LNCaP clone FGC (cell line): Measurements from ENCODE around the gene GNAS.

Experiments used
- DNase-seq: peaks from one replicate; pipeline ENCODE4 v3.0.0-alpha.2; 2011; ENCODE audit warnings: low read depth
- H3K4me3 ChIP-seq: 2 replicates; pipeline ENCODE4 v1.5.1; 2011; ENCODE audit warnings: mild to moderate bottlenecking, low read depth, low read length, control low read depth
- TF ChIP-seq, protein P1 (sequence below): IDR thresholded peaks from 2 replicates; pipeline ENCODE4 v1.5.1; 2012; ENCODE audit warnings: mild to moderate bottlenecking; ENCODE audit not compliant: control insufficient read depth, insufficient read depth; ENCODE audit errors: extremely low read depth

GNAS gene

GRCh38 chr20:58908221-58908620 lies 55.7 kb downstream of the GNAS start:
- TF ChIP-seq, protein P1, sequence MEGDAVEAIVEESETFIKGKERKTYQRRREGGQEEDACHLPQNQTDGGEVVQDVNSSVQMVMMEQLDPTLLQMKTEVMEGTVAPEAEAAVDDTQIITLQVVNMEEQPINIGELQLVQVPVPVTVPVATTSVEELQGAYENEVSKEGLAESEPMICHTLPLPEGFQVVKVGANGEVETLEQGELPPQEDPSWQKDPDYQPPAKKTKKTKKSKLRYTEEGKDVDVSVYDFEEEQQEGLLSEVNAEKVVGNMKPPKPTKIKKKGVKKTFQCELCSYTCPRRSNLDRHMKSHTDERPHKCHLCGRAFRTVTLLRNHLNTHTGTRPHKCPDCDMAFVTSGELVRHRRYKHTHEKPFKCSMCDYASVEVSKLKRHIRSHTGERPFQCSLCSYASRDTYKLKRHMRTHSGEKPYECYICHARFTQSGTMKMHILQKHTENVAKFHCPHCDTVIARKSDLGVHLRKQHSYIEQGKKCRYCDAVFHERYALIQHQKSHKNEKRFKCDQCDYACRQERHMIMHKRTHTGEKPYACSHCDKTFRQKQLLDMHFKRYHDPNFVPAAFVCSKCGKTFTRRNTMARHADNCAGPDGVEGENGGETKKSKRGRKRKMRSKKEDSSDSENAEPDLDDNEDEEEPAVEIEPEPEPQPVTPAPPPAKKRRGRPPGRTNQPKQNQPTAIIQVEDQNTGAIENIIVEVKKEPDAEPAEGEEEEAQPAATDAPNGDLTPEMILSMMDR, result no peak
- DNase-seq, result no peak
- peak overlapping the region; percentile 16 for H3K4me3 ChIP-seq

- TF ChIP-seq, protein P1, result no peak
- no peak overlapping the region for H3K4me3 ChIP-seq
- no peak for DNase-seq
Observed at GRCh38 chr20:58908941-58909340, 56.4 kb downstream of the GNAS start.

- DNase-seq, result no peak
- TF ChIP-seq, protein P1, result no peak
- H3K4me3 ChIP-seq, result no peak overlapping the region
Observed at GRCh38 chr20:58909585-58909984, 57.1 kb downstream of the GNAS start.

GRCh38 chr20:58910473-58910872 lies 58.0 kb downstream of the GNAS start:
- TF ChIP-seq, protein P1, result no peak
- no peak for DNase-seq
- H3K4me3 ChIP-seq, result no peak overlapping the region

GRCh38 chr20:58911309-58911708 lies 58.8 kb downstream of the GNAS start:
- TF ChIP-seq, protein P1, result no peak
- H3K4me3 ChIP-seq, result no peak overlapping the region
- no peak for DNase-seq

DNA sequence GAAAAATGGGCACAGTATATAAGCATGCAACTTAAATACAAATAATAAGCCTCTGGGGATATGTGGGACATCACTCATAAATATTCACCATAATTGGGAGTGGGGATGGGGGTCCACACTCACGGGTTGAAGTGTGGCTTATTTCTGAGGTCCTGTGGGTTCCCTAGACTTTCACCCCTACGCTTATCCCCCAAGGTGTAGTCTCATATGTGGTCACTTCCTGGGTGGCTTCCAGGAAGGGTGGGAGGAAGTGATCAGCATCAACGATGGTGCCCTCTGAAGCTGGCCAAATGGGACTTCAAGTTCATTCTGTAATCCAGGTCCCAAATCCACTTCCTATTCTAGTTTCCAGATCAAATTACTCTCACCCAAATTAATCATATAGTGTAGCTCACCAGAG lies 59.5 kb downstream of the GNAS start:
- TF ChIP-seq, protein P1, result no peak
- DNase-seq, result no peak
- no peak overlapping the region for H3K4me3 ChIP-seq

DNA sequence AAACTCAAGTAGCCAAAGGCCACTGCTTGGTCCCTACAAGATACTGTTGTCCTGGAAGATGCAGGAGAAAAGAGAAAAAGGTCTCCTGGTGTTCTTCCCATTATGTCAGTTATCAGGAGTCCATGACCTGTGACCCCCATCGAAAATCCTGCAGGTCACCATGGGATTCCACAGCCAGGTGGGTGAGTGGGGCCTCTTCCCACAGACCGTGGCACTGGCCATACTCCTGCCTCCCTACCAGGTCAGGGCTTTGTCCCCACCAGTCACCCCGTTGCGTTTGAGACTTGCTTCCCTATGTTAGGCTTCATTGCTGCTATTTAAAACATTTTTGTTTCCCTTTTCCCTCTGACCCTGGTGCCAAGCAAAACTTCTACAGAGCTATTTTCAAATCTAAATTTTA lies 60.6 kb downstream of the GNAS start:
- TF ChIP-seq, protein P1, result no peak
- no peak for DNase-seq
- no peak overlapping the region for H3K4me3 ChIP-seq
